Right cardiac atrium (tissue), 5 donors: ENCODE measurements around the gene RIMKLB. TPM values are rescaled to one million over a fixed set of nuclear protein-coding genes. Genes with fewer than 3 reads are reported as not detected.

Experiments
- polyA plus RNA-seq: library from polyadenylated mRNA; stranded (reverse); fragments of 200-250 nt; gene quantifications from one replicate; pipeline ENCODE4 v1.2.3, GENCODE V29; 2013
- total RNA-seq, 4 donors: library from RNA; stranded (reverse); fragmentation: NEBNext Ultra II Directional; extraction: Animal tissue kit (Norgen Biotek cat#: 25700); gene quantifications; one replicate each; pipeline ENCODE4 v1.2.1, GENCODE V29; 2021
- donor health status: healthy with polysubstance abuse.
- donor health status: DM: no; HTN: yes; CAD: no.
- donor health status: DM: no; HTN: no; CAD: no.
- donor health status: DM: no; HTN: yes; CAD: no; lungs with severe emphysema.
- donor health status: DM: yes; HTN: yes; CAD: no.

The RIMKLB gene
- total and polyA plus RNA-seq, 5 donors, result 11.3 to 17.6 (median 13.9) TPM

Other genes with a start within 250 kb of the RIMKLB start
- gene CLEC6A, start 242.0 kb upstream of the RIMKLB start, total RNA-seq, result not detected
- not detected for gene CLEC6A, start 242.0 kb upstream of the RIMKLB start, polyA plus RNA-seq
- gene CLEC4D, start 184.5 kb upstream of the RIMKLB start, total RNA-seq, result under 1 TPM in 1 of 4 donors, not detected in 3; 0.26 TPM
- gene CLEC4D, start 184.5 kb upstream of the RIMKLB start, polyA plus RNA-seq, result not detected
- gene CLEC4E, start 157.1 kb upstream of the RIMKLB start, total RNA-seq, result 1 to 10 TPM in 3 of 4 donors, under 1 TPM in 1; 0.95 to 4.5 (median 2.1) TPM
- 1.9 TPM for gene CLEC4E, start 157.1 kb upstream of the RIMKLB start, polyA plus RNA-seq
- gene AICDA, start 85.1 kb upstream of the RIMKLB start, total RNA-seq, result not detected
- gene AICDA, start 85.1 kb upstream of the RIMKLB start, polyA plus RNA-seq, result not detected
- 10 to 100 TPM; 13.5 to 44.5 (median 22.6) TPM for gene MFAP5, start 35.2 kb upstream of the RIMKLB start, total RNA-seq
- gene MFAP5, start 35.2 kb upstream of the RIMKLB start, polyA plus RNA-seq, result 49.4 TPM
- 1 to 10 TPM in 1 of 4 donors, under 1 TPM in 3; 0.25 to 1.1 (median 0.81) TPM for gene A2ML1, start 124.6 kb downstream of the RIMKLB start, total RNA-seq
- 0.38 TPM for gene A2ML1, start 124.6 kb downstream of the RIMKLB start, polyA plus RNA-seq
- 10 to 100 TPM; 25.3 to 34.9 (median 27.8) TPM for gene PHC1, start 216.5 kb downstream of the RIMKLB start, total RNA-seq
- gene PHC1, start 216.5 kb downstream of the RIMKLB start, polyA plus RNA-seq, result 13.3 TPM